Measurements from ENCODE around the gene LIN28B.

GRCh38 chr6:105105094-105105493, 148.2 kb downstream of the LIN28B start:
- no peak for TF ChIP-seq CTCF (IDR thresholded peaks at IDR 0.05)
- TF ChIP-seq POLR2A (IDR thresholded peaks at IDR 0.05) = no peak

Data from lower leg skin (tissue), 3 donors.